SK-N-MC (cell line): ENCODE results near the gene PRMT3.
"Not testable (repeated sequence)": the region's sequence is repeated elsewhere in the genome, so short reads cannot be mapped to it uniquely, and the experiment has no call there.

Experiments
- EZH2 ChIP-seq: fragments of 200-600 bp; sonication (generic); IDR thresholded peaks from one replicate; pipeline ENCODE4 v1.6.1; 2017; ENCODE audit warnings: antibody characterized with exemption
- POLR2AphosphoS5 ChIP-seq: IDR thresholded peaks from 2 replicates; pipeline ENCODE4 v1.6.1; 2012; ENCODE audit warnings: mild to moderate bottlenecking, low read depth, low read length, borderline replicate concordance

GRCh38 chr11:20471929-20472328, 84.4 kb downstream of the PRMT3 start:
- not testable (repeated sequence) for TF ChIP-seq EZH2, POLR2AphosphoS5
